SKM-1 (cell line): ENCODE results near the gene PNPLA6.
"Not testable (repeated sequence)": the region's sequence is repeated elsewhere in the genome, so short reads cannot be mapped to it uniquely, and the experiment has no call there.

ENCODE experiments used
- DNase-seq: peaks from one replicate; lab custom pipeline; 2025; ENCODE audit not compliant: unreplicated experiment; lab: John Stamatoyannopoulos, UW

The PNPLA6 gene

DNA sequence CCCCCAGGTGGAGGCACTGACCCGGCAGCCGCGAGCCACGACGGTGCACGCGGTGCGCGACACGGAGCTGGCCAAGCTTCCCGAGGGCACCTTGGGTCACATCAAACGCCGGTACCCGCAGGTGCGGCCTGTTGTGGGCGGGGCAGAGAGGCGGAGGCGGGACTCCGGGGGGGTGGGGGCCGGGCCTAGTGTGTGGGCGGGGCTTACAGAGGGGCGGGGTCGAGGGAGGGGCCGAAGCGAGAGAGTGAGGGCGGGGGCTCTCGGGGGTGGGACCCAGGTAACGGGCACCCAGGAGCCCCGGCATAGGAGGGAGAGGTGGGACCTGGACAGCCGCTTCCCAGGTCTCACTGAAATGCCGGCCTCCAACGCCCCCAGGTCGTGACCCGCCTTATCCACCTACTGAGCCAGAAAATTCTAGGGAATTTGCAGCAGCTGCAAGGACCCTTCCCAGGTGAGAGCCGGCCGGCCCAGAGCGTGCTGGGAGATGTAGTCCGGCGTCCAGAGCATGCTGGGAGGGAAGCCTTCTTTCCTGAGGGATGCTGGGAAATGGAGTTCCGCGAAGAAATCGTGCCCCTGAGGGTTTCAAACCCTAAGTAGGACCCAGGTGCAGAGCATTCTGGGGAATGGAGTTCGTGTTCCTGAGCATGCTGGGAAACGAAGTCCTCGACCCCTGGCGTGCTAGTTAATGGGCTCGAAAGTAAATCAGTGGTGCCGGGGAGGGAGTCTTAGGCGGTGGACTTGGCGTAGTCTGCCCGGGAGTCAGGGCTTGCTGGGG is 15.7 kb downstream of the PNPLA6 start:
- DNase-seq: no peak

DNA sequence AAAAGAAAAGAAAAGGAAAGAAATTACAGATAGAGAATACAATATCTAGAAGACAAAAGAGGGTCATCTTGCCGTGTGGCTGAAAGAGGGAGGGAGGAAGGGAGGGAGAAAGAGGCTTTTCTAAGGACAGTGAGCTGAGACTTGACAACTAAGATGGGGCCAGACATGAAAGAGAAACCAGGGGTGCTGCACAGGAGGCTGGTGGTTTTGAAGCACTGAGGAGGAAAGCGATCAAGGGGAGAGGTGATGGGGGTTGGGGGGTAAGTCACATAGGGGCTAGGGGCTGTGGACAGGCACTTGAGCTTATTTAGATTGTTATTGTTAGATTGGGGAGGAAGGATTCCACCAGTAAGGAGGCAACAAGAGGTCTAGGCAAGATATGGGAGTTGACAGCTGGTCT is 17.3 kb downstream of the PNPLA6 start:
- DNase-seq: no peak

DNA sequence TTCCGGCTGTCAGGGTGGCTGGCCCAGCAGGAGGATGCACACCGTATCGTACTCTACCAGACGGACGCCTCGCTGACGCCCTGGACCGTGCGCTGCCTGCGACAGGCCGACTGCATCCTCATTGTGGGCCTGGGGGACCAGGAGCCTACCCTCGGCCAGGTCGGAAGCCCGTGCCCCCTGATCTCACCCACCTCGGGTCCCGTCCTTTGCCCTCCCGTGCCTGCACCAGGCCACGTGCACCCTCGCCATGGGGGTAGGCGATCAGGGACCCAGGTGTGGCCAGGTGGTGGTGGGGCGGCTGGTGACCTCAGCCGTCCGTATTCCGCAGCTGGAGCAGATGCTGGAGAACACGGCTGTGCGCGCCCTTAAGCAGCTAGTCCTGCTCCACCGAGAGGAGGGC is 19.0 kb downstream of the PNPLA6 start:
- no peak for DNase-seq

DNA sequence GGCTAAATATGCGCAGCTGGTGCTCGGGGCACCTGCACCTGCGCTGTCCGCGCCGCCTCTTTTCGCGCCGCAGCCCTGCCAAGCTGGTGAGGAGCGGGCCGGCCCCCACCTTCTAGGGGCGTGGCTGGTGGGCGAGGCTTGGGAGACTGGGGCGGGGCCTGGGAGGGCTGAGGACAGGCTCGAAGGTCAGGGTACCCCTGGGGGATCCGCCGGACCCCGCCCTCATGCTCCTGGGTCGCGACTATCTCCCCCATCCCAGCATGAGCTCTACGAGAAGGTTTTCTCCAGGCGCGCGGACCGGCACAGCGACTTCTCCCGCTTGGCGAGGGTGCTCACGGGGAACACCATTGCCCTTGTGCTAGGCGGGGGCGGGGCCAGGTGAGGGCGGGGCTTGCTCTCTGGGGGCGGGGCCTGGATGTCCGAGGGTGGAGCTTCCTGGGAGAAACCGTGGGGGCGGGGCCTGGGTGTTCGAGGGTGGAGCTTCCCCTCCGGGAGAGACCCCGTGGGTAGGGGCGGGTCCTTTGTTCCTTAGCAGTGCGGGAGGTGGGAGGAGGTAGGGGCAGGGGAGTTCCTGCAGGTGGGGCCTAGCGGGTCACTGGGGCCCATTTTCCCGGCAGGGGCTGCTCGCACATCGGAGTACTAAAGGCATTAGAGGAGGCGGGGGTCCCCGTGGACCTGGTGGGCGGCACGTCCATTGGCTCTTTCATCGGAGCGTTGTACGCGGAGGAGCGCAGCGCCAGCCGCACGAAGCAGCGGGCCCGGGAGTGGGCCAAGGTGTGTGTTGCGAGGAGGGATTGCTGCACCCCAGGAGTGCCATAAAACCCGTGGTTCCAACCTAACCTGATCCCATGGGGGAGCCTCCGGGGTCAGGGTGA is 19.7 kb downstream of the PNPLA6 start:
- DNase-seq: no peak

DNA sequence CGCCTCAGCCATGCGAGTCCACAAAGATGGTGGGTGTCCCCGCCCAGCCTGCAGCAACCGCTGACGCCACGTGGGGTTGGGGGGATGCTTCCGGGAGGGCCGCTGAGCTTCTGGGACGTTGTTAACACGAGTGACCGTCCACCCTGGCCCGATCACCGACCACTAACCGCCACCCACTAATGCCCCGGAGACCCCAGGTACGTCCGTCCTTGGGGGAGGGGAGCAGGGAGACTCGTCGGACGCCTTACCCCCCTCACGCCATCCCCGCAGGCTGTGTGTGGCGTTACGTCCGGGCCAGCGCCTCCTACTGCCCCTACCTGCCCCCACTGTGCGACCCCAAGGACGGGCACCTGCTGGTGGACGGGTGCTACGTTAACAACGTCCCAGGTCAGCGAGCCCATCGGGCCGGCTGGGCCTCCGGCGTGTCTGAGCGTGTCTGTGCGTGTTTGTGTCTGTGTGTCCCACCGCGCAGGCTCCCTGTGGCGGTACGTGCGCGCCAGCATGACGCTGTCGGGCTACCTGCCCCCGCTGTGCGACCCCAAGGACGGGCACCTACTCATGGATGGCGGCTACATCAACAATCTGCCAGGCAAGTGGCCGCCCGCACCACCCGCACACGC is 21.3 kb downstream of the PNPLA6 start:
- DNase-seq: no peak

DNA sequence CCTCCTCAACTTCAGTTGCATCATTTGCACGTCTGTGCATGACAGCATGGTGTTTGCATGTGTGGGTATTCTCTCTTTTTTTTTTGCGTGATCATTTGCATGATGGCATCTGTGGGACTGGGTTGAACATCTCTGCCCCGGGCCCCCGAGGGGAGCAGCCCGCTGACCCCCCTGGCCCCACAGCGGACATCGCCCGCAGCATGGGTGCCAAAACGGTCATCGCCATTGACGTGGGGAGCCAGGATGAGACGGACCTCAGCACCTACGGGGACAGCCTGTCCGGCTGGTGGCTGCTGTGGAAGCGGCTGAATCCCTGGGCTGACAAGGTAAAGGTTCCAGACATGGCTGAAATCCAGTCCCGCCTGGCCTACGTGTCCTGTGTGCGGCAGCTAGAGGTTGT is 23.1 kb downstream of the PNPLA6 start:
- DNase-seq: no peak

DNA sequence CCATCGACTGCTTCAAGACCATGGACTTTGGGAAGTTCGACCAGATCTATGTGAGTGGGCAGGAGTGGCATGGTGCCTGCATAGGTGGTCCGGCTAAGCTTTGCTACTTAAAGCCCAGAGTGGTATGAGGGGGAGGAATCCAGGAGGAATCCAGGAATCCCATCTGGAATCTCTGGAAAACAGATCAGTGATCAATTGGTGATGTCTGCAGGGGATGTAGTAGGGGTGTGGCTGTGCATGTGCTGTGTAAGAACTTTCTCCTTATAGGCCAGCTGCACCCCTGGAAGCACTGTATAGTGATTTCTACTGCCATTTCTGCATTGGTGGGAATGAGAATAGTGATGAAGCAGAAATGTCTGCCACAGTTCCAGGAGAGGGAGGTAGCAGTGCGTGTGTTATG is 23.6 kb downstream of the PNPLA6 start:
- no peak for DNase-seq

DNA sequence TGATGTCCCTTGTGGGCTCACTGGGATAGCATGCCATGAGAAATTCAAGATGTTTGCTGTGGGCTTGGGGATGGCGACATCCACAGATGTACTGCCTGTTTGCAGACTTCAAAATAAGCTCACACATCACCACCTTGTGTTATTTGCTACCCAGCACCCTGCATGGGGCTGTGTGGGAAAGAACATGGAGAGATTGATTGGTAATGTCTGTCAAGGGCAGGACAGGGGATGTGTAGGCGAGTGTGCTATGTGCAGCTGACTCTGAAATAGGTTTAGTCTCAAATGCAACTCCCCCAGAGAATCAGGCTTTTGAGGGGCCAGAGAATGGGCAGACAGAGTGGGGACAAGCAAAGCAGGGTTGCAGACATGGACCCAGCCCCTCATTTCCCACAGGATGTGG is 24.7 kb downstream of the PNPLA6 start:
- DNase-seq: no peak

DNA sequence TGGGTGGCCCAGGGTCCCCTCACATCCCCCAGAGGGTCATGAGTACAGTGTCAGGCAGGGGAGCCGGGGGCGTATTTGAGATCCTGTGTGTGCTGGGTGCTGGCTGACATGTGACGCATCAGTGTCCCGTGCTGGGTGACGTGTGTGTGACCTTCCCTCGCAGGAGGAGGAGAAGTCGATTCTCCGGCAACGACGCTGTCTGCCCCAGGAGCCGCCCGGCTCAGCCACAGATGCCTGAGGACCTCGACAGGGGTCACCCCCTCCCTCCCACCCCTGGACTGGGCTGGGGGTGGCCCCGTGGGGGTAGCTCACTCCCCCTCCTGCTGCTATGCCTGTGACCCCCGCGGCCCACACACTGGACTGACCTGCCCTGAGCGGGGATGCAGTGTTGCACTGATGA is 25.8 kb downstream of the PNPLA6 start:
- DNase-seq: no peak

DNA sequence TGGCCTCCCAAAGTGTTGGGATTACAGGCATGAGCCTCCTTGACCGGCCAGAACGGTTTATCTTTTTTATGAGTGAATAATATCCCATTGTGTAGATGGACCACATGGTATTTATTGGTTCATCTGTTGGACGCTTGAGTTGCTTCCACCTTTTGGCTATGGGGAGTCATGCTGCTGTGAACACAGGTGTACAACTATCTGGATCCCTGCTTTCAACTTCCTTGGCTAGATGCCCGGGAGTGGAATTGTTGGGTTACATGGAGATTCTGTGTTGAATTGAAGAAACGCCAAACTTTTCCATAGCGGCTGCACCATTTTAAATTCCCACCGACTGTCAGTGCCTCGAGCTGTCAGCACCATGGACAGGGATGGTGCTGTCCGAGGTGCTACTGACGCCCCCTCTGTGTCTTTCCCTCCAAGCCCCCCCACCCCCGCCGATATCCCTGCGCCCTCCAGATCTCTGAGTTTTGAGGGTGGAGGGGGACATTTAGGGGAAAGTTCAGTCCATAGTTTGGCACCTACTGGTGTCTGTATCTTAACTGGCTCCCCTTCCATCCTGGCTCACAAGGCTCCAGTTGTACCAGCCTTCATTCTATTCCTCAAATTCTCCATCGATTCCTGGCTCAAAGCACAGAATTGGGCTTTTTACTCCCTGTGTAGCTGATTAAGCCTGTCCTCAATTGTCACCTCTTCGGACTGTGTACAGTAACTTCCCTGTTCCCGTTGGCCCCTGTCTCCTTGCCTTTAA is 27.3 kb downstream of the PNPLA6 start:
- no peak for DNase-seq

DNA sequence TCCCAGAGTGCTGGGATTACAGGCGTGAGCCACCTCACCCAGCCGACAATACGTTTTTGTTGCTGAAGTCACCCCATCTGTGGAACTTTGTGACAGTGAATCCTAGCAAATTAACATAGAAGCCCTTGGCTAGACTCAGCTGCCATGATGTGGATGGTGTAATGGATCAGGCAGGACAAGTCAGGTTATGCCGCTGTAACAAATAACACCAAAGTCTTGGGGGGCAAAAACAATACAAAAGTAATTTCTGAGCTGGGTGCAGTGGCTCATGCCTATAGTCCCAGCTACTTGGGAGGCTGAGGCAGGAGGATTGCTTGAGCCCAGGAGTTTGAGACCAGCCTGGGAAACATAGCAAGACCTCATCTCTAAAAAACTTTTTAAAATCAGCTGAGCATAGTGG is 29.3 kb downstream of the PNPLA6 start:
- DNase-seq: no peak

DNA sequence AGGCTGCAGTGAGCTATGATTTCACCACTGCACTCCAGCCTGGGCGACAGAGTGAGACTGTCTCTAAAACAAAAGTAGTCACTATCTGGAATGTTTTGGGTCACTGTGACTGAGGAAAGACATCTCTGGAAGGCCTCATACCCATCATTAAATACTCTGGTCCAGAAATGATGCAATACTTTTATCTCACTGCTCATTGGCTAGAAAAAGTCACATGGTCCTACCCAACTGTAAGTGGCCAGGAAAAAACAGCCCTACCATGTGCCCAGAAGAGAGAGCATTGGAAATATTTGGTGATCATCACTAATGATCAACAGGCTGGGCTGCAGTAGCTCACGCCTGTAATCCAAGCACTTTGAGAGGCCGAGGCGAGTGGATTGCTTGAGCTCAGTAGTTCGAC is 29.8 kb downstream of the PNPLA6 start:
- no peak for DNase-seq

DNA sequence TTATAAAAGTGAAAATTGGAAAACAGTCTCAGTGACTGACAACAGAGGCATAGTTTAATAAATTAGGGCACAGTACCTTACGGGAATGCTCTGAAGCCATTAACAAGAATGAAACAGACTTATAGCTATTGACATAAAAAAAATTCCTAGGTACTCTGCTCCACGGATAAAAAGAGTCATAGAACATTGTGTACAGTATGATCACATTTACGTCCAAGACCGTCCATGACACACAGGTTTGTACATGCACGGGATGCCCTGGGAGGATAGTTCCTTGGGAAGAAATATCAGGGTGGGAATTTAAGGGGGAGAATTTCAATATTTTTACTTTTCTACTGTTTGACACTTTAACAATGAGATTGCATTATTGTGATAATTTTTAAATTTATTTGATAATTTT is 35.2 kb downstream of the PNPLA6 start:
- no peak for DNase-seq

DNA sequence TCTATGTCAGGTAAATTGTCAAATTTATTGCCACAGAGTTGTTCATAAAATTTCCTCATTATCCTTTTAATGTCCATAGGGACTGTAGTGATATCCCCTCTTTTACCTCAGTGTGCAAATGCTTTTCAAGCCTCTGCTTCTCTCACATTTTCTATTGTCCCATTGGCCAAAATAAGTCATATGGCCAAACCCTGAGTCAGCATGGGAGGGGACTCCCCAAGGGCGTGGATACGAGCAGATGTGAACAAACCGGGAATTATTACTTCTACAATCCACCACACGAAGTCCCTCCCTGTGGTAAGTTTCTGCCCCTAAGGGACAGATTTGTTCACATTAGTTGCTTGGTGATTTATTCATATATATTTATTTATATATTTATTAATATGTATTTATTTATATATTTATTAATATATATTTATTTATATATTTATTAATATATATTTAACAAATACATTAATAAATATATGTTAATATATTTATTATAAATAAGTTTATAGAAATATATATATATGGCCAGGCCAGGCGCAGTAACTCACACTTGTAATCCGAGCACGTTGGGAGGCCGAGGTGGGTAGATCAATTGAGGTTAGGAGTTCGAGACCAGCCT is 40.0 kb downstream of the PNPLA6 start:
- DNase-seq: no peak

DNA sequence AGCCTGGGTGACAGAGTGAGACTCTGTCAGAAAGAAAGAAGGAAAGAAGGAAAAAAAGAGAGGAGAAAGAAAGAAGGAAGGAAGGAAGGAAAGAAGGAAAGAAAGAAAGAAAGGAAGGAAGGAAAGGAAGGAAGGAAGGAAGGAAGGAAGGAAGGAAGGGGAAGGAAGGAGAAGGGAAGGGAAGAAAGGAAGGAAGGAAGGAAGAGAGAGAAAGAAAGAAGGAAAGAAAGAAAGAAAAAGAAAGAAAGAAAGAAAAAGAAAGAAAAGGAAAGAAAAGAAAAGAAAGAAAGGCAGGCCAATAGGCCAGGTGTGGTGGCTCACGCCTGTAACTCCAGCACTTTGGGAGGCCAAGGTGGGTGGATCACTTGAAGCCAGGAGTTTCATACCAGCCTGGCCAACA is 41.9 kb downstream of the PNPLA6 start:
- DNase-seq: not testable (repeated sequence)

DNA sequence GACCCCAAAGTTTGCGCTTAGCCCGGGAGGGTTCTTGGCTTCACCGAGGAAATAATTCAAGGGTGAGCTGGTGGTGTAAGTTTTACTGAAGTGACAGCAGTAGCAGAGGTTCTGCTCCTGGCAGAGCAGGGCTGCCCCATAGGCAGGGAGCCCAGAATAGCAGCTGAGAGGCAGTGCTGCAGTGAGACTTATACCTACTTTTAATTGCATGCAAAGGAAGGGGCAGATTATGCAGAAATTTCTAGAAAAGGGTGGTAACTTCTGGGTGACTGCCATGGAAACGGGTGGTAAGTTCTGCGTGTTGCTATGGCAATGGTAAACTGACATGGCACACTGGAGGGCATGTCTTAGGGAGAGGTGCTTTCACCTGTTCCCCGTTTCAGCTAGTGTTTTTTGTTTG is 42.6 kb downstream of the PNPLA6 start:
- no peak for DNase-seq

DNA sequence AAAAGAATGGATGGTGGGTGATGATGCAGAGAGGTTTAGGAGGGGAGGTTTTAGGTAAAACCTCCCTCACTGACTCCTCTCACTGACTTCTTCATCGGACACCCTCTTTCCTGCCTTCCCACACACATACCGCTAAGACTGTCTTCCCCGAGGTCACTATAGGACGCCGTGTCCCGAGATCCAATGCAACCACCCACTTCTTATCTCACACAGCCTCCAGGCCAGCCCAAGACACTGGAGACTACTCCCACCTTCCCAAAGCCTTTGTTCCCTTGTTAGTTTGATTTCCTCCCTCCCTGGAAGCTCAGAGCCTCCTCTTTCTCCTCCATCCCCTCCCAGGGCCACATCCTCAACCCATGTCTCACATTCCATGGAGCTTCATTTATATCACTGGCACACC is 43.7 kb downstream of the PNPLA6 start:
- no peak for DNase-seq

DNA sequence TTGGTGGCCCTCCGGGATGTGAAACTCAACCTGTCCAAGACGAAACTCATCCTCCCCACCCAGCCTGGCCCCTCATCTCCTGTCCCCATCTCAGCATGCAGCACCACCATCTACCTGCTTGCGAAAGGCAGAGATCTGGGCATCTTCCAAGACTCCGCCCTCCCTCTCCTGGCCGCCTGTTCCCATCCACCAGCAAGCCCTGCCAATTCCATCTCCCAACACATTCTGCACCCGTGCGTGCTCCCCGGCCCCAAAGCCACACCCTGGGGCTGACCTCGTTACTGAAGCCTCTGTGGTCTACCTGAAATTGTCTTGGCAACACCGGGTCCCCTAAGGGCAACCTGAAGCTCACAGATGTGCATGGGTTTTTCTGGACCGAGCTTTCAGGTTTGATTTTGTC is 46.9 kb downstream of the PNPLA6 start:
- DNase-seq: no peak

DNA sequence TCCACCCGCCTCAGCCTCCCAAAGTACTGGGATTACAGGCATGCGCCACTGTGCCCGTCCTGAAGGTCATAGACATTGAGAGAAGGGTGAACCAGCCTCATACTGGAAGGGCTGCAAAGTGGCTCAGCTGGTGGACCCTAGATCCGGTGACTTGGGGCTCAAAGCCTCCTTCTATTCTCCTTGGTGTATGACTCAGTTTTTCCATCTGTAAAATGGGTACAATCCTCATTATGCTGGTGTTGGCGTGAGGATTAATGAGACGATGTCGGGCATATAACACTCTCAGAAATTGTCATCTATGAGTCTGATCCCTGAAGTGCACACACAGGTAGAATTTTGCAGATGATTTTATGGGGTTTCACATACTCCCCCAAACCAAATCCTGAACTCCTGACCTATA is 54.3 kb downstream of the PNPLA6 start:
- no peak for DNase-seq

DNA sequence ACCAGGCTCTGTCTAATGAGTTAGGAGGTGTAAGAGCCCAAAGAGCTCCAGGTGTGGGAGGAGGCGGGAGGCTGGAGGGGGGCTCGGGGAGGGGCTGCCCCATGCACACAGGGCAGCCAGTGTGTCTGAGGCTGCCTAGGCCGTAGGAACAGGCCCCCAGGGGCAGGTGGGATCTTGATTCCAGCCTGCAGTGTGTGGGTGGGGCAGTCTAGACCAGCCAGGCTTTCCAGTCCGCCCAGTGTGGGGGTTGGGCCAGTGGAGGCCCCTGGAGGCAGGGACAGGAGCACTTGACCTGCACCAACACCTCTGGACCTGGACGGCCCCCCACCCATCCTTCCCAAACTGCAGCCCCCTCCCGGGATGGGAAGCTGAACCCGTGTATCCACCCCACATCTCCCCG is 54.7 kb downstream of the PNPLA6 start:
- no peak for DNase-seq
